CMK (cell line): ENCODE results near the gene FANCL.
"Not testable (repeated sequence)": the region's sequence is repeated elsewhere in the genome, so short reads cannot be mapped to it uniquely, and the experiment has no call there.

Experiments used
- DNase-seq: peaks from one replicate; pipeline ENCODE4 v3.0.0-alpha.2; 2010; ENCODE audit warnings: low read depth

Gene FANCL

DNA sequence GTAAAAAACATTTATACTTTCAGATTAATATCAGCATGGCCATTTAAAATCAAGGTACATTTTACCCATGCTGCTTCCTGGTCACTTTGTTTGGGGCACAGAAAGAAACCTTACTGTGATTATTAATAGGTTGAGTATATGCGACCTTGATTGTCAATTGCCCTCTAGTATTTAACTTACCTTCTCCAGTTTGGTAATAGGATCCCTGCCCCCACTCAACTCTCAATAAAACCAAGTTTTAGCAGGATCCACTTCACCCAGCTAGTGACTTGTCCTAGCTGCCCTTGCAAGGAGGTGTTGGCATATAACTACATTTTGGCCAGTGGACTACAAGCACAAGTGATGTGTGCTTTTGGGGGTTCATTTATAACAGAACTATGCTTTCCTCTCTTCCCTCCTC lies 34.3 kb downstream of the FANCL start:
- DNase-seq = no peak

DNA sequence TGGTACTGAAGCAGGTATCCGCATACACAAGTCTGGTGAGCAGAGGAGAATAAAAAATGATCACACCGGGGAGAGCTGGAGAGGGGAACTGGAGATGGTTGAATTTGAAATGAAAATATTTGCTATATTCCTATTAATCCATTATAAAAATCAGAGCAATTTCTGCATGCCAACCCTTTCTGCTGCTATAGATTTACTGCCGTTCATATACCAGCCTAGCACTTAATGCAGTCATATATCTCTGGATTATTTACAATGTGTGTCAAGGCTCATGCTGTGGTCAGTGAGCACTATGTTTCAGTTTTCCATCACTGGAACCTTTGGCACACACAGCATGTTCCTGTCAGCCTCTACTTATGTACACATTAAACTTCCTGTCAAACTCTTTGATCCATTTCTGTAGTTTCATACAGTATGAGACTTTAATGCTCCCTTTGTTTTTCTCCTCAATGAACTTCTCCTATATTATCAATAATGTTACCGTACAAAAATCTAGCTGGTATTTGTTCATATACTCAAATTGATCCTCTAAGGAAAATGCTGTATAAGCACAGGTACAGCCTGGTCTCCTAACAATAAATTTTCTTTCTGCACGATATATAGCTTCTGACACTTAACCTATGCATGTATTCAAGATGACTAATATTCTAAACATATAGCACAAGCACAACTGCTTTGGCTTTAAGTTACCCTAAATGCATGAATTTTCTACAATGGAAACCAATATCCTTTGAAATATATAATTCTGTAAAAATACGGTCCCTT lies 36.7 kb downstream of the FANCL start:
- DNase-seq = no peak

DNA sequence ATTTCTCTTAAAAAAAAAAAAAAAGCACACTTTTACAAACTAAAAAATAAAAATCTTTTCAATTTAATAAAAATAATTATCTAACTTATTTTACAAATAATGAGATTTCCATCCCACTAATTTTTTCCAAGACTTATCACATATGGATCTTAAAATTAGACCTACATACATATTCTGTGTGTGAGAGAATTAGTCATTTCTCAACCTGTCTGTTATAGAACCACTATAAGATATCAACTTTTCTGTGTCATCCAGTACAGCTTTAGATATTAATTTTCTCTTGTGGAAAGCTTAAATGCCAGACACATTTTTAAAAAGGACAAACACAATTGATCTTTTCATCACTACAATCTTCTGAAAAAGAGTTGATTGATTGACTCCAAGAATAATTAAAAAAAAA lies 38.1 kb downstream of the FANCL start:
- DNase-seq = no peak

DNA sequence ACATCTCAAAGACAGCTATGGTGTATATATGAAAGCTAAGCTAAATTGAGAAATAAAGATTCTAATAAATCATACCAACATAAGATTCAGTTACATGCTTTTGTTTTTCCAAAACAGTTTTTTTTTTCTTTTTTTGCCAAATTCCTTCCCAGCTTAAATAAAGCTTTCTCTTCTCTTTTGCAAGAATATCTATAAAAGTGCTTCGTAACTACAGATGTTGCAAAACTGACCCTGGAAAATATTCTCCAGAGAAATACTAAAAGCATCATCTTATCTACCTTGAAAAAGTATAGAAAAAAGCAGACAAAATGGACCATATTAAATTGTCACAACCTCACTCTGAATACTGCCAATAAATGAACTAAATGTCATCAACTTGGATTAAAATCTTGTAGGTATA lies 38.7 kb downstream of the FANCL start:
- no peak for DNase-seq

DNA sequence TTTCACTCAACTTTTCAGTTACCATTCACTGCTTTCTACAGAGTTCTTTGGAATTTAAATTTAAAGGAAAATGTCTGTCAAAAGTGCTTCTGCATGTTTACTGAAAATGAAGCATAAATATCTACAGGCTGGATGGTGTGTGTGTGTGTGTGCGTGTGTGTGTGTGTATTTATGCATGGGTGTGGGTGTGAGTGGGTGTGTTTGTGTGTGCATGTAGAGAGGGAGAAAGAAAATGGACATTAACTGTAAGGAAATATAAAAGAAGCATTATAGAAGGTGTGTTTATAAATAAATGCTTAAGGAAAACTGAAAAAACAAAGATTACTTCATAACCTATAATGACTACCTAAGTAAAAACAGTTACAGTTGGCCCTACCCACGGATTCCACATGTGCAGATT lies 43.2 kb downstream of the FANCL start:
- DNase-seq = no peak

DNA sequence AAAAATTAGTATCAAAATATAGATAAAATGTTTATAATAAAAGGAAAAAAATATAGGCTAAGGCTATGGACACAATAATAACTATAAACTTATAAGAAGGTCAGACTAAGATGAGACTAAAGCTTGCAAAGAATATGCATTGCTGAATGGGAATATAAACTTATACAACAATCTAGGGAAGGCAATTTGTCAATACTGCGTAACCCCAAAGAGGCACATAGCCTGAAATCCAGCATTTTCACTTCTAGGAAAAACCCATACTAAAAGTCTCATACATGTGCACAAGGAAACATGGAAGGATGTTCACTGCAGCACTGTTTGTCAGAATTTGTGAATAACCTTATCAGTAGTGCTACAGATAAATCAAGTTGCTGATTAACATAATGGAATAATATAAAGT lies 45.5 kb downstream of the FANCL start:
- DNase-seq = no peak

DNA sequence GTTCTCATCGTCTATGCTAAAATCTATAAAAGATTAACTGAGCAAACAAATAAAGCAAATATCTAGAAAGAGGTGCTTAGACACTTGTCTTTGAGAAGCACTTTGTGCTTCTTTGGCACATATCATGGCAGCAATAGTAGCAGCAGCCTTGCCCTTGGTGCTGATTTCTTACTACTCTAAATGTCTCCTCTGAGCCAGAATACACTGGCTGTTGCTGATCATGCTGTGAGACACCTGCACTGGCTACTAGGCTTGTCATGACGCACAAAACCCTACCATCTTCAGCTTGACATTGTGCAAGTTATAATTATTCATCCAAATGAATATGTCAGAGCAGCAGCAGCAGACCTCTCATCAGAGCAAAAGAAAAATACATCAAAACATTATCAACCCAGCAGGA lies 46.7 kb downstream of the FANCL start:
- no peak for DNase-seq

DNA sequence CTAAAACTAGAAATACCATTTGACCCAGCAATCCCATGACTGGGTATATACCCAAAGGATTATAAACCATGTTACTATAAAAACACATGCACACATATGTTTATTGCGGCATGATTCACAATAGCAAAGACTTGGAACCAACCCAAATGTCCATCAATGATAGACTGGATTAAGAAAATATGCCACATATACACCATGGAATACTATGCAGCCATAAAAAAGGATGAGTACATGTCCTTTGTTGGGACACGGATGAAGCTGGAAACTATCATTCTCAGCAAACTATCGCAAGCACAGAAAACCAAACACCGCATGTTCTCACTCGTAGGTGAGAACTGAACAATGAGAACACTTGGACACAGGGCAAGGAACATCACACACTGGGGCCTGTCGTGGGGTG lies 54.1 kb downstream of the FANCL start:
- DNase-seq = not testable (repeated sequence)

DNA sequence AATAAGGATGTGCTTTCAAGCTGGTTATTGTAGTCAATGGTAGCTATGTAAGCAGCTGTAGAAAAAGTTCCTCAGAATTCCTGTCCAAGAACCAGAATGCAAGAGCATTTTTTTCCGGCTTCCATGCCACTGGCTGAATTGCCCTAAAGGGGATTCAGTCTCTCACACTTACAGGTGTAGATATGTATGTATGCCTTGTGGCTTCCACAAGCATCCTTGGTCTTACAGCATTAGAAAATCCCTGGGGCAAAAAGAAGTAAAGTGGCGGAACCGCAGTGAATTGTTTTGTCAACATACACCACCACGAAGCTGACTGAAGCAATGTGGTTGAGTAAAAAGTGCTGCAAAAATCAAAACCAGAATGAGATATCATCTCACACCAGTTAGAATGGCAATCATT lies 54.6 kb downstream of the FANCL start:
- DNase-seq = no peak

DNA sequence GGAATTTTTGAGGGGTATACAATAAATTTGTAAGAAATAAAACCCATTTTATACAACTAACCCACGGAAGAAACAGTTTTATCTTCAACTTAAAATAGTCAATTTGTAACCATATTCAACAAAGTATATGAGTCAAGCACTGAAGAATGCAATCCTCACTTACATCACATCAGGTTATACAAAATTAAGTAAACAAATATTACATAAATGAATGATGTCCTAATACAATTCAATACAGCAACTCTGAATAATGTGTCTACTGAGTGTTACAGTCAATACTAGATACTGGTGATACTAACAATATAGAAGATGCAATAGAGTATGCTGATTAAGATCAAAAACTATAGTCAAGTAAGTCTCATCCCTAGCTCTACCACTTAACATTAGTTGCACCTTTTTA lies 58.6 kb downstream of the FANCL start:
- no peak for DNase-seq

DNA sequence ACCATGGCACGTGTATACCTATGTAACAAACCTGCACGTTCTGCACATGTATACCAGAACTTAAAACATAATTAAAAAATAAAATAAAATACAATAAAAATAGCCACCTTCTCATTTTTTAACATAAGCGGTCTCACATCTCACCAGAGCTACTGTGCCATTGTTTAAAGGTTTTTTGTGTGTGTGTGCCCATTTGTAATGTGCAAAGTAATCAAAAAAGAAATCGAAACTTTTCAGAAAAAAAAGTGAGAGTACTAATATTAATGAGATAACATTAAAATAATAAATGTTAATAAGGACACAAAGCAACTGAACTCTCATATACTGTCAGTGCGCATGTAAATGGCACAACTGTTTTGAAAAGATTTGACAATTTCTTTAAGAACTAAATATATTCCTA lies 60.5 kb downstream of the FANCL start:
- no peak for DNase-seq

DNA sequence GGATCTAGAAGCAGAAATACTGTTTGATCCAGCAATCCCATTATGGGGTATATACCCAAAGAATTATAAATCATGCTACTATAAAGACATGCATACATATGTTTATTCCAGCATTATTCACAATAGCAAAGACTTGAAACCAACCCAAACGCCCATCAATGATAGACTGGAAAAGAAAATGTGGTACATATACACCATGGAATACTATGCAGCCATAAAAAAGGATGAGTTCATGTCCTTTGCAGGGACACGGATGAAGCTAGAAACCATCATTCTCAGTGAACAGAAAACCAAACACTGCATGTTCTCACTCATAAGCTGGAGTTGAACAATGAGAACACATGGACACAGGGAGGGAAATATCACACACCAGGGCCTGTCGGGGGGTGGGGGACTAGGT lies 61.0 kb downstream of the FANCL start:
- DNase-seq = not testable (repeated sequence)

DNA sequence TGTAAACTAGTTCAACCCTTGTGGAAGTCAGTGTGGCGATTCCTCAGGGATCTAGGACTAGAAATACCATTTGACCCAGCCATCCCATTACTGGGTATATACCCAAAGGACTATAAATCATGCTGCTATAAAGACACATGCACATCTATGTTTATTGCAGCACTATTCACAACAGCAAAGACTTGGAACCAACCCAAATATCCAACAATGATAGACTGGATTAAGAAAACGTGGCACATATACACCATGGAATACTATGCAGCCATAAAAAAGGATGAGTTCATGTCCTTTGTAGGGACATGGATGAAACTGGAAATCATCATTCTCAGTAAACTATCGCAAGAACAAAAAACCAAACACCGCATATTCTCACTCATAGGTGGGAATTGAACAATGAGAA lies 63.9 kb downstream of the FANCL start:
- not testable (repeated sequence) for DNase-seq

DNA sequence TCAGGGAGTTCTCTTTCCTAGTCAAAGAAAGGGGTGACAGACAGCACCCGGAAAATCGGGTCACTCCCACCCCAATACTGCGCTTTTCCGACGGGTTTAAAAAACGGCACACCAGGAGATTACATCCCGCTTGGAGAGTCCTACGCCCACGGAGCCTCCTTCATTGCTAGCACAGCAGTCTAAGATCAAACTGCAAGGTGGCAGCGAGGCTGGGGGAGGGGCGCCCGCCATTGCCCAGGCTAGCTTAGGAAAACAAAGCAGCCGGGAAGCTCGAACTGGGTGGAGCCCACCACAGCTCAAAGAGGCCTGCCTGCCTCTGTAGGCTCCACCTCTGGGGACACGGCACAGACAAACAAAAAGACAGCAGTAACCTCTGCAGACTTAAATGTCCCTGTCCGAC lies 69.3 kb downstream of the FANCL start:
- DNase-seq = not testable (repeated sequence)

DNA sequence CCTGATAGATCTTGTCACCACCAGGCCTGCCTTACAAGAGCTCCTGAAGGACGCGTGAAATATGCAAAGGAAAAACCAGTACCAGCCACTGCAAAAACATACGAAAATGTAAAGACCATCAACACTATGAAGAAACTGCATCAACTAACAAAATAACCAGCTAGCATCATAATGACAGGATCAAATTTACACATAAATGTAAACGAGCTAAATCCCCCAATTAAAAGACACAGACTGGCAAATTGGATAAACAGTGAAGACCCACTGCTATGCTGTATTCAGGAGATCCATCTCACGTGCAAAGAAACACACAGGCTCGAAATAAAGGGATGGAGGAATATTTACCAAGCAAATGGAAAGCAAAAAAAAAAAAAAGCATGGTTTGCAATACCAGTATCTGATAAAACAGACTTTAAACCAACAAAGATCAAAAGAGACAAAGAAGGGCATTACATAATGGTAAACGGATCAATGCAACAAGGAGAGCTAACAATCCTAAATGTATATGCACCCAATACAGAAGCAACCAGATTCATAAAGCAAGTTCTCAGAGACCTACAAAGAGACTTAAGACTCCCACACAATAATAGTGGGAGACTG lies 70.7 kb downstream of the FANCL start:
- DNase-seq = not testable (repeated sequence)

DNA sequence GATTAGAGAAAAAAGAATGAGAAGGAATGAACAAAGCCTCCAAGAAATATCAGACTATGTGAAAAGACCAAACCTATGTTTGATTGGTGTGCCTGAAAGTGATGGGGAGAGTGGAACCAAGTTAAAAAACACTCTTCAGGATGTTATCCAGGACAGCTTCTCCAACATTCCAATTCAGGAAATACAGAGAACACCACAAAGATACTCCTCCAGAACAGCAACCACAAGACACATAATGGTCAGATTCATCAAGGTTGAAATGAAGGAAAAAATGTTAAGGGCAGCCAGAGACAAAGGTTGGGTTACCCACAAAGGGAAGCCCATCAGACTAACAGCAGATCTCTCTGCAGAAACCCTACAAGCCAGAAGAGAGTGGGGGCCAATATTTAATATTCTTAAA lies 71.3 kb downstream of the FANCL start:
- not testable (repeated sequence) for DNase-seq

DNA sequence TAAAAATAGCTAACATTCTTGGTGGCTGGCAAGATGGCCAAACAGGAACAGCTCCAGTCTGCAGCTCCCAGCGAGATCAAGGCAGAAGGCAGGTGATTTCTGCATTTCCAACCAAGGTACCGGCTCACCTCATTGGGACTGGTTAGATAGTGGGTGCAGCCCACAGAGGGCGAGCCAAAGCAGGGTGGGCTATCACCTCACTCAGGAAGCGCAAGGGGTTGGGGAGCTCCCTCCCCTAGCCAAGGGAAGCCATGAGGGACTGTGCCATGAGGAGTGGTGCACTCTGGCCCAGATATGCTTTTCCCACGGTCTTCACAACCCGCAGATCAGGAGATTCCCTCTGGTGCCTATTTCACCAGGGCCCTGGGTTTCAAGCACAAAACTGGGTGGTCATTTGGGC lies 73.0 kb downstream of the FANCL start:
- not testable (repeated sequence) for DNase-seq

DNA sequence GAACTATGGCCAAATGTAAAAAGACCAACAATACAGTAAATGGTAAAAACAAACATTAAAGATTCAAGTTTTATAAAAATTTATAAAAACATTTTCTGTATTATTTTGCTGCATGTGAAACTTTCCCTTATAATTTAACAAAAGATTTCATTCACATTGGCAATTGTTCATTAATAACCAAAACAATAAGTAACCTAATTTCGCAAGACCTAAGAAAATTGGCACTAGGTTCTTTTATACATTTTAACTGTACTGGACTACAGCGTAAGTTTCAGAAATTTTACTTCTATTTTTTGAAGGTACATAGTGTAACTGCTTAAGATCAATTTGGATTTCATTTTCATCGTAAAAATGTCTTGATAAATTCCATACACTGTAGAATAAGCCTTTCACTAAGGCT lies 77.2 kb downstream of the FANCL start:
- no peak for DNase-seq

DNA sequence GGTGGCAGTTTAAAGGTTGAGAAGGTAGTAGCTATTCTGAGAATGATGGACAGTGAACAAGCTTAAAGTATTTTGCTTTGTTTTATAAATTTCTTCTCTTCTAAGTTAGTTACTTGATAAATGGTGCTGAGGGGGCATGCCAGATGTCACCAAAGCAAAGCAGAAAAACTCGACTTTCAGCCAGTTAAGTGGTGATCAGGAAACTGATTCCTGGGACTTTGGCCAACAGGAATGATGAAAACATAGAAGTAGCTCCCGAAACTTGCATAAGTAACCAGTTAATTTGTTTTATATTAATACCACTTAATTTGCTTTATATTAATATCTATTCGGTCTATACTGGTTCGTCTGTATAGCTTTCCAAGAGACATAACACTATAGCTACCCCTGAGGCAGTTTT lies 82.6 kb downstream of the FANCL start:
- no peak for DNase-seq

DNA sequence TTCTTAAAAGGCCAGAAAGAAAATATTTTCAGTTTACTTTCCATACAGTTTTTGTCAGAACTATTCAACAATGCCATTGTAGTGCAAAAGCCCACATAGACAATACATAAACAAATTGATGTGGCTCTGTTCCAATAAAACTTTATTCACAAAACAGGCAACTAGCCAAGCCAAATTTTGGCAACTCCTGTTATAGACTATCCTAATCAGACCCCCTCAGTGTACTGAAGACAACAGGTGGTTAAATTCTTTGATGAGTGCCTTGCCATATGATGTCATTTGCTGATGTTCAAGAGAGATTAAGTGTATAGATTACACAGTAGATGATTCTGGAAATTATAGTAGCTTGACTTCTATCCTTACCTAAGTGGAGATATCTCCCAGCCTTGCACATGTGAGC lies 83.4 kb downstream of the FANCL start:
- DNase-seq = no peak

DNA sequence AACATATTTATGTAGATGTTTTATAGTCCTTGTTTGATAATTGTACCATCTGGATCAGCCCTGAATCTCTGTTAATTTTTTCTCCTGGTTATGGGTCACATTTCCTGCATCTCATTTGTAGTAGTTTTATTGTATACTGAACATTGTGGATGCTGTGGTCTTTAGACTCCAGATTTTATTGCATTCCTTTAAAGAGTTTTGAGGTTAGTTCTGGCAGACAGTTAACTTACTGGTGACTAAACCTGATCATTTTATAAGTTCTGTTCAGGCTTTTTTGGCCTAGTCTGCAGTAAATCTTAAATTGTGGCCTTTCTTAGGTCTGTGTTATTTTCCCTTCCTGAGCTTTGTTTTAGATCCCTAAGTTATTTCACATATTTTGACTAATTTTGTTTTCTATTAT lies 84.3 kb downstream of the FANCL start:
- DNase-seq = no peak

DNA sequence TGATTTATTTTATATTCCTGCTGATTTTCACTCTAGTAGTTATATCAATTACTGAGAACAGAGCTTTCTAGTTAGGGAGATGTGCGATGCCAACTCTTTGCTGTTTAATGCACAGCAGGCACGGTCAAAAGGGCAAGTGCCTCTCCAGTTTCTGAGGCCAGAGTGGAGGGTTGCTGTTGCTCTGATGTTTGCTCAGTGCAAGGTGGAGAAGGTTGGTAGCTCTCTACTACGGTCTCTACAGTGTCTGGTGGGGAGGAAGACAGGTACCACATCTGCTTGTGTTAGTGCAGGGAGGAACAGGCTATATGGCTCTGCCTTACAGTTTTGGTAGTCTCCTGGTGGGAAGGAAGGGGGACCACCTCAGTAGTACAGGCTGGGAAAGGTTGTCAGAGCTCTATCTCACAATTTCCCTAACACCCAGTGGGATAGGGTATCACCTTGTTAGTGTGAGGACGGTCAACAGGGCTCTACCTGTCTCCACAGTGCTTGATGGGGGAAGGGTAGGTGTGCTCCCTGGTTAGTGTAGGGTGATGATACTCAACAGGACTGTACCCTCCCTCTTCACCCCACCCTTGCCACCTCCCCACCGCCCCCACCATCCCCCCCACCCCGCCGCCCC lies 85.9 kb downstream of the FANCL start:
- DNase-seq = no peak

DNA sequence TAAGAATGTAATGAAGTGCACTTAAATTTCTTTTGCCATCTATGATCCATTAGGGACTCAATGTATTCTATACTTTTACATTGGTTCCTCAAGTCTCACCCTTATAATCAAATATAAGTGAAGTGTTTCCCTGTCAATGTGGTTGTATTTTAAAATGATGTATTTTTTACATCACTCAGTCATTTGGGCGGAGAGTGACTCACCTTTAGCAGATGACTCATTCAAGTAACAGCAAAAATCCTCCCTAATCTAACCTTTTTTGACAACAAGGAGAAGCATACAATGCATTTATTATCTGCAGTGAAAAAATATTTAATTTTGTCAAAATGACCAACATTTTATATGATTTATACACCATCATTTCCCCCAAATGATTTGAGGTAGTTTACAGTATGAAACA lies 94.4 kb downstream of the FANCL start:
- DNase-seq = no peak

DNA sequence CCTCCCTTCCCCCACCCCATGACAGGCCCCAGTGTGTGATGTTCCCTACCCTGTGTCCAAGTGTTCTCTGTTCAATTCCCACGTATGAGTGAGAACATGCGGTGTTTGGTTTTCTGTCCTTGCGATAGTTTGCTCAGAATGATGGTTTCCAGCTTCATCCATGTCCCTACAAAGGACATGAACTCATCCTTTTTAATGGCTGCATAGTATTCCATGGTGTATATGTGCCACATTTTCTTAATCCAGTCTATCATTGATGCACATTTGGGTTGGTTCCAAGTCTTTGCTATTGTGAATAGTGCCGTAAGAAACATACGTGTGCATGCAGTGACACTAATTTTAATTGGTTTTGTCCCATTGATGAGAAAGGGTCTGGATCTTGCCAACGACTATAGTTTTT lies 95.4 kb downstream of the FANCL start:
- DNase-seq = not testable (repeated sequence)
